Daoy (cell line): ENCODE measurements around the gene PRTN3. TPM values are rescaled to one million over a fixed set of nuclear protein-coding genes. Genes with fewer than 3 reads are reported as not detected.
"Not testable (repeated sequence)": the region's sequence is repeated elsewhere in the genome, so short reads cannot be mapped to it uniquely, and the experiment has no call there.

ENCODE experiments used
- DNase-seq: peaks from one replicate; pipeline ENCODE4 v3.0.0-alpha.2; 2015; ENCODE audit warnings: low read depth
- total RNA-seq: library from RNA; depleted of rRNA; stranded (reverse); fragments of >200 nt; shearing (Covaris generic); gene quantifications from 2 replicates; pipeline ENCODE4 v1.2.3, GENCODE V29; 2014

PRTN3 gene
- total RNA-seq, 1 experiment from 2014 or later: not detected

GRCh38 chr19:866769-867300 lies 26.0 kb downstream of the PRTN3 start:
- no peak for DNase-seq

- no peak for DNase-seq
Observed at GRCh38 chr19:867301-867793, 26.5 kb downstream of the PRTN3 start.

DNA sequence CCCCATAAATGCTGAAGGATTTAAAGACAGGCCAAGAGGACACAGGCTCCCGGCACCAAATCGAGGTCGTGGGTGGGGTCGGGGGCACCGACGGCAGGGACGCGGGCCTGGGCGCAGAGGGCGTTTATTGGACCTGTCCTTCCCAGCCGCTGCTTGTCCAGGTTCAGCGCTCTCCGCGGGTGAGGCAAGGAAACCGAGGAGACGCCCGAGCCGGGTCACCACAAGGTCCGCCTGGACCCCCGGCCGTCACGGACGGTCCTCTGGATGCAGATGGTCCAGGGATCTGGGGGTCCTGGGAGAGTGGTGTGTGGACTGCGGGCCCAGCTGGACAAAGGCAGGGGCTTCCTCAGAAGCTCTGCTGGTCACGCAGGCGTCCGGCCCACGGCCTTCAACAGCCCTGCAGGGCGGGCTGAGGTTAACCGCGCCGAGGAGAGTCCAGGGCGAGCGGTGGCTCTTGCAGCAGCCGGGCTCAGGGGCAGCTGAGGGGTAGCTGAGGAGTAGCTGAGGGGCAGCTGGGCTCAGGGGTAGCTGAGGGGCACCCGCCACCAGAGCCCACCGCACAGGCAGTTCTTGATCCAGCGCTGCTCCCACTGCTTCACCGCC lies 27.2 kb downstream of the PRTN3 start:
- no peak for DNase-seq

DNA sequence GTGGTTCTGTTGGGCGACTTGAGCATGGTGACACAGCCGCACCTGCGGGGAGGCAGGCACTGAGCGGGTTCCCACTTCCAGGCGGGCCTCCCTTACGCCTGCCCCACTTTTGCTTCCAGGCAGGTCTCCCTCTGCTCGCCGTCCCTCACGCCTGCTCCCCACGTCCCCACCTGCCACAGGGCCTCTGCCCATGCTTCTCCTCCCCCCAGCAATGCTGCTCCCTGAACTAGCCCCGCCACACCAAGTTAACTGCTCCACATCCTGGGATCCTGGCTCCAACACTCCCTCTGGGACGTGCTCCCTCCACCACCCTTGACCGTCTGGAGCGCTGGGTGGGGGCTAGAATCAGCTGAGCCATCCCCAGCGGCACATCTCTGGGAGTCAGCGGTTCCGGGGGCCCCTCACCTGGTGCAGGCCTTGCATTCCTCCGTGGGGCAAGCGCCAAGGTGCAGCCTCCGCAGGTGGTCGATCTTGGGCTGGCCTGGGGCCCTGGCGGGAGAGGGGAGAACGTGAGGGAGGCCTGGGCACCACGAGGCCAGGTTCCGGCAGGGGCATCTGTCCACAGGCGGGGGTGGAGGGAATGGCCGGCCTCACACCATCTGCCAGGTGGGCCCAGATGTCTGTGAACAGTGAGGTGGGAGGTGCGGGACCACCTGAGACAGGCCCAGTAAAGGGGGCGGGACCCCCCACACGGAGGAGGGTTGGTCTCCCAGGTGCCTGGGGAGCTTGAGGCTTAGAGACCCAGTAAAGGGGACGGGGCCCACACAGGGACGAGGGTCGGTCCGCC lies 27.9 kb downstream of the PRTN3 start:
- no peak for DNase-seq

DNA sequence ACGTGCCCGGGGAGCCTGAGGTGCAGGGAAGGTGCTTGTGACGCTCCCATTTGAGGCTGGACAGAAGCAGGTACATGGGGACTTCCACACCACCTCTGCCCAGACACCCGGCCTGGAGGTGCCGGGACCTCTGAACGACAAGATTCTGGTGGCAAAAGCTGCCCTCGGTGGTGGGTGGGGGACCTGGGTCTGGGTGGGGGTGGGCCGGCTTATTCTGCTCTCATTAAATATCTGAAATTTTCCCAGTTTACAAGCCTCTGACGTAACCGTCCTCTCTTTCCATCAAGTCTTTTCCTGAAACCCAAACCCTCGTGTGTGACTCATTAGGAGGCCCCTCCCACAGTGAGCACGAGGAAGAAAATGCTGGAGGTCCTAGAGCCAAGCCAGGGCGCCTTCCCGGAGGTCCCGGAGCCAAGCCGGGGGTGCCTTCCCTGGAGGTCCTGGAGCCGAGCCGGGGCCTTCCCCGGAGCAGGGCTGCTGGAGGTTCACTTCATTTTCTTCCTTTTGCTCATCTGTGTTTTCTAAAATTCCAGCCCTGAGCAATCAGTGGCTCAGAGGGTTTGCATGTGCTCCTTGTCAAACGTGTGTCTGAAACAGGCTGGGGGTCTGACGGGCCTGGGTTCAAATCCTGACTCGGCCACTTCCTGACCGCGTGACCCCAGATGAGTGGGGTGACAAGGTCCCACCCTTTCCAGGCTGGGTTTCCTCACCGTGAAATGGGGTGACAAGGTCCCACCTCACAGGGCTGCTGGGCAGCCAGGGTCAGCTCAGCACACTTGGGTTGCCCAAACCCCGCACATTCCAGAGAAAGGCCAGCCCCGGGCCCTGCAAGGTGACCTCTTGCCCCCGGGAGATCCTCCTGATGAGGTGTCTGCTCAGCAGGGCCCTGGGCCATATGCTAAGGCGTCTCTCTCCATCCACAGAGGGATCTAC lies 28.7 kb downstream of the PRTN3 start:
- DNase-seq: peak; percentile 93

GRCh38 chr19:870314-870713 lies 29.5 kb downstream of the PRTN3 start:
- DNase-seq: no peak

DNA sequence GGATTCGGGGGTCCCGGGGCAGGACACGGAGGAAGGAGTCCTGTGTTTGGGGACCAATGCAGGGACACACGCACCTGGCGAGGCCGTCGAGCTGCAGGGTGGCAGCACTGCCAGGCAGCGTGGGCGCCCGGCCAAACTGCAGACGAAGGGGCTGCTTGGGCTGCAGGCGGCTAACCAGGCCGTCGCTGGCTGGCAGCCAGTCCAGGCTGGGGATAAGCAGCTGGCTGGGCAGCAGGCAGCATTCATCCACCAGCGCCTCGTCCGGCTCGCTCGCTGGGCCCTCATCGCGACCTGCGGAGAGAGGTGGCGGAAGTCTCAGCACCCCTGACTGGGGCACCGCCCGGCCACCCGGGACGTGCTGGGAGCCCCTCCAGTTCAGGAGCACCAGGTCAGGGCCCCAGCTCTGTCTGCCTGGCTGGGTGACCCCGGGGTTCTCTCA lies 30.2 kb downstream of the PRTN3 start:
- no peak for DNase-seq

GRCh38 chr19:871446-872265 lies 30.9 kb downstream of the PRTN3 start:
- DNase-seq: peak; percentile 41

DNA sequence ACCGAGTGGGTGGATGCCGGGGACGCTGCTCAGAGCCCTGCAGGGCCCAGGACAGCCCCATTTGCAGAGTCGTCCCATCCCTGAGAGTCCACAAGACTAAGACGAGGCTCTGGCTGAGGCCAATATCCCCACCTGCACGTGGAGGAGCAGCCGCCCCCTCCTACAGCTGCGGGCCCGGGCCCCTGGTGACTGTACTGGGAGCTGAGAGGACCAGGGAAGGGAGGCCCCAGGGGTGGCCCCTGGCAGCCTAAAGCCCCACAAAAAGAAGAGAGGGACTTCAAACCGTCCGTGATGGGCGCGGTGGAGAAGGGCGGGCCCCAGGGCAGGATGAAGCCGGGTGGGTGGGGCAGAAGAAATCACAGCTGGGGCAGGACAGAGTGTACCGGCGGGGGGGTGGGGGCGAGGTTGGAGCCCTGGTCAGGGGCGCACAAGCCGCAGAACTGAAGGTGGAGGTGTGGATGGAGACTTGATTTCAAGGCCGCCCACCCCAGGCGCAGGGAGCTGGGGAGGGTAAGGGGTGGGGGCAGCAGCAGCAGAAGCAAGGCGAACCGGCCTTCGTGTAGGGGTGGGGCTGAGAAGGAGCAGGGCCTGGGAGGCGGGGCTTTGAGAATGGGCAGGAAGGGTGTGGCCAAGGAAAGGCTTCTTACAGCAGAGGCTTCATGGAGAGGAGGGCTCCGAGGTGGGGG lies 31.6 kb downstream of the PRTN3 start:
- DNase-seq: peak; percentile 90

GRCh38 chr19:873084-873483 lies 32.3 kb downstream of the PRTN3 start:
- DNase-seq: peak; percentile 81

DNA sequence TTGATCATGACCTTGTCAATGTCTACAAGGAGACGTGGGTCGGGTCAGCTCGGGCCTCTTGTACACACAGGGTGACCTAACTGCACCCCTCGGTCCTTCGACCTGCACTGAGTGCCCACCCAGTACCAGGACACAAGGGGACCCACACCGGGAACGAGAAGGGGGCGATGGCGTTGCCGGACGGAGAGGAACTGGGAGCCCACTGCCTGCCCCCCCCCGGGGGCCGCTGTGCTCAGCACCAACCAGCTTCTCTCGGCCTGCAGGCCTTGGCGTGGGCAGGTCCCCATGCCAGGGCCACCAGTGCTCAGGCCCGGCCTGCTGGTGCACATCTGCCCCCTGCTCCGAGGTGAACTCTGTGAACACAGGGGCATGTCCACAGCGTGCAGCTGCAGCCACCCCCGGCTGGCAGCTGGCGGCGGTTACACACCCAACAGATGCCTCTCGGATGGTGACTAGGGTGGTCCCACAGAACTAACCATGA lies 32.8 kb downstream of the PRTN3 start:
- DNase-seq: no peak

DNA sequence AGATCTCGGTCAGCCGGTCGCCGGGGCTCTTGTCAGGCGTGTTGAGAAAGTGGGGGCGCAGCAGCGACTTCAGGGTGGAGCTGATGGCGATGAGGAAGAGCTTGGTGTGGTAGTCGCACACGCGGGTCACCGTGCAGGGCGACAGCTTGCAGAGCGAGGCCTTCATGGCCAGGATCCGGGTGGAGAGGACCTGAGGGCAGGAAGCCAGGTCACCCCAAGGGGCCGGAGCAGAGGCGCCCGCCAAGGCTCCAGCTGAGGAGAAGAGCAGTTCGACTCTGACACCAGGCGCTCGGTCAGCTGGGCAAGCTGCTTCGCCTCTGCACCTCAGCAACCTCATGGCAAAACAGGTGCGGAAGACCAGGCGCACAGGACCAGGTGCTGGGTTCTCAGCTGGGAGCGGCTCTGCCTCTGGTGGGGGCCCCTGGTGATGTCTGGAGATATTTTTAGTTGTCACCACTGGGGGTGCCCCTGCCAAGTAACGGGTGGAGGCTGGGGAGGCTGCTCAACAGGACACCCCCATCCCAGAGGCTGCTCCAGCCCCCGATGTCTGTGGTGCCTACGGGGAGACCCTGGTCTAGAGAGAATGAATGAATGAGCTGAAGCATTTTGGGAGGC lies 34.6 kb downstream of the PRTN3 start:
- no peak for DNase-seq

- DNase-seq: no peak
Observed at GRCh38 chr19:876089-876488, 35.3 kb downstream of the PRTN3 start.

DNA sequence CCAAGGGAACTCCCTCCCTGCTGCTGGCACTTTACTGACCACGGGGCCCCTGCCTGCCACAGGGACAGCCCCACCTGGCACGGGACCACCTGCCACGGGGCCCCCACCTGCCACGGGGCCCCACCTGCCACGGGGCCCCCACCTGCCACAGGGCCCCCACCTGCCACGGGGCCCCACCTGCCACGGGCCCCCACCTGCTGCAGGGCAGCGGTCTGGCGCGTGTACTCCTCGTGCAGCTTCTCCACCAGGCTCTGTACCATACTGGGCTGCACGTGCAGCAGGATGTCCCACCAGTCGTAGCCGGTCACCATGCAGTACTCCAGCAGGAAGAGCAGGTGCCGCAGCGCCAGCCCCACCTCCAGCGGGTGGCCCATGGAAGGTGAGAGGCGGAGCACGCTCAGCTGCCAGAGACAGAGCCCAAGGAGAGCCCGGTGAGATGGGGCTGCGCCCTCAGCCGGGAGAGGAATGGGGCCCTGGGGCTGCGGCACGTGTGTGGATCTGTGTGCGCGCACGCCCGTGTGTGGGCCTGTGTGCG lies 36.0 kb downstream of the PRTN3 start:
- DNase-seq: no peak

GRCh38 chr19:877992-878660 lies 37.3 kb downstream of the PRTN3 start:
- not testable (repeated sequence) for DNase-seq

- not testable (repeated sequence) for DNase-seq
Observed at GRCh38 chr19:878751-879561, 38.2 kb downstream of the PRTN3 start.

DNA sequence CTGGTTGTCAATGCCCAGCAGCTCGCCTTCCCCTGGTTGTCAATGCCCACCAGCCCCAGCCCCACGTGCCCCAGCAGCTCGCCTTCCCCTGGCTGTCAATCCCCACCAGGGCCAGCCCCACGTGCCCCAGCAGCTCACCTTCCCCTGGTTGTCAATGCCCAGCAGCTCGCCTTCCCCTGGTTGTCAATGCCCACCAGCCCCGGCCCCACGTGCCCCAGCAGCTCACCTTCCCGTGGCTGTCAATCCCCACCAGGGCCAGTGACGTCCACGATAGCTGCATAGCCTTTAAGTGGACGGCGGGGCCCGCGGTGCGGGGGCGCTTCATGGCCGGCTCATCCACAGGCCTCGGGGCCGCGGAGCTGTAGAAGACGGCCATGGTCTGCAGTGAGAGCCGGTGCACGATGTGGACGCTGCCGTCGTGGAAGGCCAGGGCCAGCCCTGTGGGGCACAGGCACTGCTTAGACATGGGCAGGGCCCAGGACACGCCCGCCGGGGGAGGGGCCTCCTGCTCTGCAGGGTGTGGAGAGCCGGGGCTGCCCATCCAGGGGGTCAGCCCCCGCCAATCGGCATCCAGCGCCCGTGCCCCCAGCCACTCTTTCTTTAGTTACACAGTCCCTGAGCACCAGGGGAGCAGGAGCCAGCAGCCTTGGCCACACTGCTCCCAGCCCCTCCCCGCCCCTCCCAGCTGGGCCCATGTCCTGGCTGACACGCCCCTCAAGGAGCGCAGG lies 39.1 kb downstream of the PRTN3 start:
- DNase-seq: no peak
